ENCODE data around the gene YOD1. TPM values are rescaled to one million over a fixed set of nuclear protein-coding genes. Genes with fewer than 3 reads are reported as not detected.

YOD1 gene
- total RNA-seq, 1 donor from 2014 or later, result 15.2 TPM

GRCh38 chr1:207003210-207003609 lies 47.8 kb downstream of the YOD1 start:
- DNase-seq (ENCODE audit: low read depth, low spot score), result no peak
- Mint-ChIP-seq H3K4me3 (no peak overlapping the region), H3K27ac (ENCODE audit: unreplicated experiment) (no peak overlapping the region), H3K36me3 (ENCODE audit: low read depth) (no peaks in the 10 kb centered on the region), H3K9me3 (peaks cover 3% of the 10 kb centered on the region), H3K4me1 (peaks cover 10% of the 10 kb centered on the region), H3K27me3 (ENCODE audit: low read depth) (peaks cover 3% of the 10 kb centered on the region)
- TF ChIP-seq CTCF (conservative IDR thresholded peaks at IDR 0.05), result no peak

- peaks cover 3% of the 10 kb centered on the region for H3K9me3 Mint-ChIP-seq
- H3K27me3 Mint-ChIP-seq (ENCODE audit: low read depth), result peaks cover 3% of the 10 kb centered on the region
- no peak for DNase-seq (ENCODE audit: low read depth, low spot score)
- H3K4me3 Mint-ChIP-seq, result no peak overlapping the region
- no peaks in the 10 kb centered on the region for H3K36me3 Mint-ChIP-seq (ENCODE audit: low read depth)
- no peak overlapping the region for H3K27ac Mint-ChIP-seq (ENCODE audit: unreplicated experiment)
- peaks cover 10% of the 10 kb centered on the region for H3K4me1 Mint-ChIP-seq
- TF ChIP-seq CTCF (conservative IDR thresholded peaks at IDR 0.05), result no peak
Measured at GRCh38 chr1:207002724-207003146, 48.3 kb downstream of the YOD1 start.

GRCh38 chr1:207001492-207002245 lies 49.3 kb downstream of the YOD1 start:
- no peak for TF ChIP-seq CTCF (conservative IDR thresholded peaks at IDR 0.05)
- H3K4me3 Mint-ChIP-seq, result no peak overlapping the region
- peak overlapping the region; percentile 69 for H3K27ac Mint-ChIP-seq (ENCODE audit: unreplicated experiment)
- H3K27me3 Mint-ChIP-seq (ENCODE audit: low read depth), result peaks cover 3% of the 10 kb centered on the region
- no peaks in the 10 kb centered on the region for H3K9me3 Mint-ChIP-seq
- H3K36me3 Mint-ChIP-seq (ENCODE audit: low read depth), result no peaks in the 10 kb centered on the region
- no peaks in the 10 kb centered on the region for H3K4me1 Mint-ChIP-seq
- DNase-seq (ENCODE audit: low read depth, low spot score), result no peak

- H3K9me3 Mint-ChIP-seq, result no peaks in the 10 kb centered on the region
- TF ChIP-seq CTCF (conservative IDR thresholded peaks at IDR 0.05), result no peak
- no peak for DNase-seq (ENCODE audit: low read depth, low spot score)
Measured at GRCh38 chr1:207000651-207001291, 50.2 kb downstream of the YOD1 start.

GRCh38 chr1:206998816-206999215 lies 52.2 kb downstream of the YOD1 start:
- Mint-ChIP-seq H3K27me3 (ENCODE audit: low read depth) (peaks cover 5% of the 10 kb centered on the region), H3K36me3 (ENCODE audit: low read depth) (no peaks in the 10 kb centered on the region), H3K4me3 (no peak overlapping the region), H3K27ac (ENCODE audit: unreplicated experiment) (no peak overlapping the region), H3K9me3 (no peaks in the 10 kb centered on the region), H3K4me1 (no peaks in the 10 kb centered on the region)
- DNase-seq (ENCODE audit: low read depth, low spot score), result no peak
- no peak for TF ChIP-seq CTCF (conservative IDR thresholded peaks at IDR 0.05)

More at GRCh38 chr1:207000651-207001291, 50.2 kb downstream of the YOD1 start:
- Mint-ChIP-seq H3K36me3 (ENCODE audit: low read depth) (no peaks in the 10 kb centered on the region), H3K4me1 (no peaks in the 10 kb centered on the region), H3K27ac (ENCODE audit: unreplicated experiment) (no peak overlapping the region), H3K4me3 (no peak overlapping the region), H3K27me3 (ENCODE audit: low read depth) (peaks cover 3% of the 10 kb centered on the region)

Other genes with a start within 250 kb of the YOD1 start
- not detected in 2 replicates for gene IL20, start 185.6 kb downstream of the YOD1 start, total RNA-seq
- not detected in 2 replicates for gene IL24, start 153.8 kb downstream of the YOD1 start, total RNA-seq
- gene FCMR, start 129.3 kb downstream of the YOD1 start, total RNA-seq, result not detected in 2 replicates
- not detected in 2 replicates for gene PIGR, start 104.7 kb downstream of the YOD1 start, total RNA-seq
- gene FCAMR, start 80.7 kb downstream of the YOD1 start, total RNA-seq, result not detected in 2 replicates
- 0.30 and 0.37 TPM in 2 replicates for gene C1orf116, start 18.5 kb downstream of the YOD1 start, total RNA-seq
- gene PFKFB2, start 2.1 kb upstream of the YOD1 start, total RNA-seq, result 8.5 and 8.6 TPM in 2 replicates
- gene C4BPB, start 37.7 kb upstream of the YOD1 start, total RNA-seq, result not detected in 2 replicates
- not detected in 2 replicates for gene C4BPA, start 53.0 kb upstream of the YOD1 start, total RNA-seq

All from neural crest cell (in vitro differentiated cells).